Measurements from ENCODE around the gene AGBL5.
"Not testable (repeated sequence)": the region's sequence is repeated elsewhere in the genome, so short reads cannot be mapped to it uniquely, and the experiment has no call there.

Gene AGBL5

DNA sequence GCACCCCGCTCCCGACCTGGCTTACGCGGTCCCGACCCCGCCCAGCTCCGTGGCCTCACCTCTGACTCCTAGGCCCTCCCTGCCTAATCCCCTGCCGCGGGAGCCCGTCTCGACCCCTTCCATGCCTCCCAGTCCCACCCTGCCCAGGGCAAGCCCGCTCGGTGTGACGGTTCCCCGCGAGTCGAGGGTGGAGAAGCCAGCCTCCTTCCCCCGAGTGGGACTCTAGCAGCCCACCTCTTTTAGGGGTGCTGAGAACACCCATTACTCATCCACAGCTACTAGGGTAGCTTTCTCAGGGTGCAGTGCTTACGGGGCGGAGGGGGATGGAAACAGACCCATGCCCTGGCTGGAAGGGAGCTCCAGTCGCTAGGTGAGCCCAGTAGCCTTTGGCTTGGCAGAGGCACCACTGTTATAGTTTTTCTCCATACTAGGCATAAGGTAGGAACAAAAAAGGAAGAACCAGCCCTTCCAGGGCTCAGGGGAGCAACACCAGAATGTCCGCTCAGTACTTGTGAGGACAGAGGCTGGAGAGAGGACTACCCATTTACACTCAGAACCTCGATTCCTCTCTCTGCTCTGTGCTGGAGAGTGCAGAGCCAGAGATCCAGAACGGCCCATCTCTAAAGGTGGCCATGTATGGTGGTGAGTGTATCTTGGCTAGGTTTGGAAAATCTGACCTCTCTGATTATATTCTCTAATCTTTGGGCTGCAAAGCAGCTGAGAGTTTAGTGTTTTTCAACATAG, 606 bp downstream of the AGBL5 start:
- DNase-seq (ENCODE audit: low spot score) = no peak

DNA sequence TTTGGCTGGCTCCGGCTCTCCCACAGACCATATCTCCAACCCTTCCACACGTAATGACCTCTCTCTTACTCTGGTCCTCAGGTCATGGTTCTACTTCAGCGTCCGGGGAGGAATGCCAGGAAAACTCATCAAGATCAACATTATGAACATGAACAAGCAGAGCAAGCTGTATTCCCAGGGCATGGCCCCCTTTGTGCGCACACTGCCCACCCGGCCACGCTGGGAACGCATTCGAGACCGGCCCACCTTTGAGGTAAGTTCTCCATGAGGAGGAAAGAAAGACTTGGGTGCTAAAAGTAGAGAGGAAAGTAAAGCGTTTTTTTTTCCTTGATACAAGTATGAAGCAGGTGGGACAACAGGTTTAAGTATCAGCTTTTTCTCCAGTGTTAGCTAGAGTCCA, 1.9 kb downstream of the AGBL5 start:
- DNase-seq (ENCODE audit: low spot score) = no peak

DNA sequence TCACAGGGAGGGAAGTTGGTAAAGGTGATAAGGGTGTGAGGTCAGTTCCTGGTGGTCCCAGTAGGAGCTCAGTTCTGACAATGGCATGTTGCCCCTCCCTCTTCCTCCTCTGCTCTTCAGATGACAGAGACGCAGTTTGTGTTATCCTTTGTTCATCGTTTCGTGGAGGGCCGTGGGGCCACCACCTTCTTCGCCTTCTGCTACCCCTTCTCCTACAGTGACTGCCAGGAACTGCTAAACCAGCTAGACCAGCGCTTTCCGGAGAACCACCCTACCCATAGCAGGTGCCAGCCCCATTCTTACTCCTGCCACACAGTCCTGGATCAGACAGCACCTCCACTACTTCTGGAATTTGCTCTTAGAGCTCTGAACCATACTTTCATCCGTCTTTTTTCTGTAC, 2.3 kb downstream of the AGBL5 start:
- DNase-seq (ENCODE audit: low spot score) = no peak

DNA sequence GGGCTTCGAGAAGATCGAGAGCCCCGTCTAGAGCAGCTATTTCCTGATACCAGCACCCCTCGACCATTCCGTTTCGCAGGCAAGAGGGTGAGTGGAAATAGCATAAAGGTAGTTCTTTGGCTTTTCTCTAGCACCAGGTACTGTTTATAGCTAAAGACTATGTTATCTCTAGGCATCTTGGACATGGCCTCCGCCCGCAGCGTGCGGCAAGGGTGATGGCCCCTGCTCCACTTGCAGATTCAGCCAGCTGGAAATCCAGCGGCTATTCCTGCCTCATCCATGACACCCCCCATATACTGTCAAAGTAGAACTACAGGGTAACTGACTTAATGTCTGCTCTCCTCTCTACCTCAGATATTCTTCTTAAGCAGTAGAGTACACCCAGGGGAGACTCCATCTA, 3.3 kb downstream of the AGBL5 start:
- no peak for DNase-seq (ENCODE audit: low spot score)

DNA sequence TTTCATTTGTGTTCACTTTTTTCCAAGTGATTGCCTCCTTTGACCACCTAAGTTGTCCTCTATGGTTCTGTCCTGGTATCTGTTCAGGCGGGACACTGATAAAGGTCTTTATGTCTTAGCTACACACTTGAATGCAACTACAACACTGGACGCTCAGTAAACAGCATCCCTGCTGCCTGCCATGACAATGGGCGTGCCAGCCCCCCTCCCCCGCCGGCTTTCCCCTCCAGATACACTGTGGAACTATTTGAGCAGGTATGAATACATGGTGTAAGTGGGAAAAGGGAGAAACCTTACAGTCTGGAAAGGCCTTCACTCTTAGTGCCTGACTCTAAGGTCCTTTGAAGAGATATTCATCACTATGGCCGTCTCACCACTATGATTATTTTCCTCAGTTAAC, 5.7 kb downstream of the AGBL5 start:
- no peak for DNase-seq (ENCODE audit: low spot score)

DNA sequence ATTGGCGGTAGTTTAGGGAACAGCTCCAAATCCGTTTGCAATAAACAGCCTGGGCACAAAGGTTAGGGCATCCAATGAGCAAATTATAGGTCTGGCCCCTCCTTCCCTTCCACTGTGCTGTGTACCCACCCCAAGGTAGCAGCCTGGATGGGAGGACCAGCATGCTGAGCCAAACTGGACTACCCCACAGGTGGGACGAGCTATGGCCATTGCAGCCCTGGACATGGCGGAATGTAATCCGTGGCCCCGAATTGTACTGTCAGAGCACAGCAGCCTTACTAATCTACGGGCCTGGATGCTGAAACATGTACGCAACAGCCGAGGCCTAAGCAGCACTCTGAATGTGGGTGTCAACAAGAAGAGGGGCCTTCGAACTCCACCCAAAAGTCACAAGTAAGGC, 6.7 kb downstream of the AGBL5 start:
- no peak for DNase-seq (ENCODE audit: low spot score)

DNA sequence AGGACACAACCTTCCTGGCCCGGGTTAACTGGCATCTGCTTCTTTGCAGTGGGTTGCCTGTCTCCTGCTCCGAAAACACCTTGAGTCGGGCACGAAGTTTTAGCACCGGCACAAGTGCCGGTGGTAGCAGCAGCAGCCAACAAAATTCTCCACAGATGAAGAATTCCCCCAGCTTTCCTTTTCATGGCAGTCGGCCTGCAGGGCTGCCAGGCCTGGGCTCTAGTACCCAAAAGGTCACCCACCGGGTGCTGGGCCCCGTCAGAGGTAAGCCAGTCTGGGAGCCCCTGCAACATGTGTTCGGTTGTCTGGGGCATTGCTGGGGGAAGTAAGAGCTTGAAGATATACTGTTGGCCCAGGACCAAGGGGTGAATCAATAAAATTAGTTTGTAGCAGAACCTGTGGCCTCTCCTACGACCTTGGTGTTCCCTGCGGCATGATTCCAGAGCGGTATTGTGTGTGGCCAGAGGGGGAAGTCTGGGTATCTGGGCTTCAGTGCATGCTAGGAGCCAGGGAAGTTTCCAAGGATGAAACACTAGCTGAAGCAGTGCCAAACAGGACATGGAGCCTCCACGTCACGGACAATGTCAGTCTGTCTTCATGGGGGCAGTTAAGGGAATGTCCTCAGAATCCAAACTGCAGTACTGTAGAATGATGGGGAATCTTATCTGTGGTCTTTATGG, 7.8 kb downstream of the AGBL5 start:
- DNase-seq (ENCODE audit: low spot score) = no peak

DNA sequence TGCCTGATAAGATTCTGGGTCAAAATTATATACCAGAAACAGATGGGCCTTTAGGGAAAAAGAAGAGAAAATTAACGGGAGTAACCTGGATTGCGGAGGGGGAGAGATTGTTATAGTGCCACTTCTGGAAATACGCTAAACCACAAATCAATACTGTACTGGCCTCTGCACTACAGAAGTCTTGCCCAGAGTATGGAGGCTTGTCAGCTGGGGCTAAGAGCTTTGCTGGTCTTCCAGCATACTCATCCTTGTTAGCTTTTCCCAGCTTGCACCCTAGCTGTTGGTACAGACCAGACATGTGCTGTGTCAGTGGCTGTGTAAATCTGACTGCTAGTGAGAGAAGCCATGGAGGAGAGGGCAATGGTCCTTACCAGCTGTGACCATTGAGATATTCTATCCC, 8.9 kb downstream of the AGBL5 start:
- DNase-seq (ENCODE audit: low spot score) = no peak

DNA sequence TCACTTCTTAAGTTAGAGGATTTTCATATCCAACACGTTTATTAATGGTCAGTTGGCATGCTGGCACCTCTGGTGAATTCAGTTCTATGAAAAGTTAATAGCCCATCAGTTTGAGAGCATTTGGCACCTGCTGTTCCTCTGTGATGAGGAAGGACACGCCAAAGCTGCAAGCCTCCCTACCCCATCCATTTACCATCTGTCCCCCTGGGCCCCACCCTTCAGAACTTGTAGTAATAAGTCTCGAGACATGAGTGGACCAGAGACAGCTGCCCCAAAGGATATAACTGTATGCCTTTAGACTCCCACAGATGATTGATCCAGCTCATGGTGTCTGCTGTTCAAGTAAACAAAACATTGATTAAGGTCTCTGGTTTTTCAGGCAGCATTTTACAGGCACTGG, 13.7 kb downstream of the AGBL5 start:
- no peak for DNase-seq (ENCODE audit: low spot score)

DNA sequence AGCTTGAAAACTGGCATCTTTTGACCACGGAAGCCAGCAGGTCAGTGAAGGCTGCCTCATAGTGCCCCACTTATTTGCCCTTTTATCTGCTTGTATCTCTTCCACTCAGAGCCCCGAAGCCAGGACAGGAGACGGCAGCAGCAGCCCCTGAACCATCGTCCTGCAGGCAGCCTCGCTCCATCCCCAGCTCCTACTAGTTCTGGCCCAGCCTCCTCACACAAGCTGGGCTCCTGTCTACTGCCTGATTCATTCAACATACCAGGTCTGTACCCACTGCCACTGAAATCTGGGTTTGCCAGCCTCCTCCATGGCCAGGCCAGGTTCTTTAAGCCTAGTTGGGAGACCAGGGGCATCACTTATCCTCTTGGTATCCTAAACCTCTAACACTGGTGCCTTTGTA, 15.9 kb downstream of the AGBL5 start:
- DNase-seq (ENCODE audit: low spot score) = no peak

DNA sequence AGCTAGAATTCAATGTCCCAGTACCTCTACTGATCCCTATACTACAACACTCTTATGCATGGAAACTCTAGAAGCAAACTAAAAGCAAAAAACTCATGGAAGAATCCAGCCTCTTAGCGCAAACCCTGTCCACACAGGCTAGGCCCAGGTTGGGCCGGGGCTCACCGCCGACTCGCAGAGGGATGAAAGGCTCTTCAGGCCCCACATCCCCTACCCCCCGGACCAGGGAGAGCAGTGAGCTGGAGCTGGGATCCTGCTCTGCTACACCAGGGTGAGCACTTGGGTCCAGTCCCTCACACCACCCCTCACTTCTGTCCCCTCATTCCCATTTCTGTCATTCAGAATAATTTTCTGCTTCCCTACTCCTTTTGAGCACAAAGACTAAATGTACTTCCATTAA, 18.0 kb downstream of the AGBL5 start:
- no peak for DNase-seq (ENCODE audit: low spot score)

DNA sequence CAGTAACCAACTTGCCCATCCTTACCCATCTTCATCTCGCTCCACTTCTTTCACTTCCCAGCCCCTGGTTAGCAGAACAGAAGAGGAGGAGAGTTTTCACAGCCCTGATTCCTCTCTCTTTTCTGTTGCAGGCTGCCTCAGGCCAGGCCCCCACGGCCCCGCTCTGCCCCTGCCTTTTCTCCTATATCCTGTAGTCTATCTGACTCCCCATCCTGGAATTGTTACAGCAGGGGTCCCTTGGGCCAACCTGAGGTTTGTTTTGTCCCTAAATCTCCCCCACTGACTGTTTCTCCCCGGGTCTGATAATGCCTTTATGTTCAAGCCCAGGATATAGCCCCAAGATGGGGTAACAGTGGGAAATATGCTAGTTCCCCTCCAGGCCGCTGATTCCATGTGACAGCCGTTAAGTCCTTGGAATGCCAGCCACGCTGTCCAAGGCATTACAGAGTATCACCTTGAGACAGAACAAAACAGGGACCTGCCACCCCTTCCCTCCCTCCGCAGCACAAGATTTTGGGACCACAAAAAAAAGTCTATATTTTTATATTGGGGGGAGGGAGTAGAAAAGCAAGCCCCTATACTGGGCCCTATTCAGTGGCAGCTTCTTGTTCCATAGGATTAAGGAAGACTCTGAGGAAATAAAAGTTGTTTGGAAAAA, 18.6 kb downstream of the AGBL5 start:
- DNase-seq (ENCODE audit: low spot score) = no peak

DNA sequence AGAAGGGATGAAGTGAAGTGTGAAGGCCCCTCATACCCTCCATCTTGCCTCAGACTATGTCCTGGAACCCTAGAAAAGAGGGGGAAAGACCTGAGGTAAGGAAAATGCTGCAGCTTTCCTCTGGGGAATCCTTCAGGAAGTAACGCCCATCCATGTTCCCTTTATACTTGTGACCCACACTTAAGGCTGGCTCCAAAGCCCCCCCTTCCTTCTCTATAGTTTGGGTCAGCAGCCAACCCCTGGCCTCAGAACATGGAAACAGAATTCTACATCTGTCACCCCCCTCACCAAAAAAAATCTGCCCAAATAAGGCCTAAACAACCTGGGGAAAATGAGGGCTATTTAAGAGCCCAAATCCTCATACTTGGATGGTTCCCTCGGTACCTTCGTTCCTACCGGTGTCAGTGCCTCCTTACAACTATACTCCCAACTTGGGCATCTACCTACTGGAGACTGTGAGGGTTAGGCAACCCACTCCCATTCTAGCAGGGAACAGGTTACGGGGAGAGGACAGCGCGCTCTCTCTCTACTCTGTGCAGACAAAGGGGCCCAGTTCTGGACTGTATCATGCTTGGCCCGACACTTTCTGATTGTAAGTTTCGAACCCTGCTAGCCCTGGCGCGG, 19.3 kb downstream of the AGBL5 start:
- no peak for DNase-seq (ENCODE audit: low spot score)

DNA sequence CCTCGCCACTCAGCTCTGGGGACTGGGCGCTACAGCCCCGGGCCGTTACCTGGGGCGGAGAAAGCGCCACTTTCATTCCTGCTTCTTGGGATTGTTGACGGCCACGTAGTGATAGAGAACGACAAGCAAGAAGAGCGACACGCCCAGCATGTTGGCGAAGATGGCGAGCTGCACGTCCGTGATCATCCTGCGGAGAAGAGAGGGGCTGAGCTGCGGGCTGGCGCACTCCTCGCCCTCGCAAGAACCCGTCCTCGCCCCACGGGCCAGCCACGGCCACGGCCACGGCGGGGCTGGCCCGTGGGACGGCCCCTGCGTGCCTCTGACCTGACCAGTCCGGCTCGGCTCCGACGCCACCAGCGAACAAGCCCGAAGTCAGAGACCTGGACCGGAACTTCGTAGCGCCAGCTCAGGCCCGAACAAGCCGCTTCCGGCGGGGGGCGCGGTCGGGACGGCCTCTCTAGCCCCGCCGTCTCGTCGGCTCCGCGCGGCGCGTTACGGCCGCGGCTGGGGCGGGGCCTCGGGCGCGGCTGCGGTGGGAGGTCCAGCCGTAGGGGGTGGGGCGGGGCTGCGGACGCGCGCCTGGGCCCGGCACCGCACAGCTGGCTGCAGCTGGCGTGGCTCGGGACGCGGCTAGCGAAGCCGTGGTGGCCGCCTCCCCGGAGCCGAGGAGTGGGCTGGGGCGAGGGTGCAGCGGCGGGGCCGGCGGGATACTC, 20.0 kb downstream of the AGBL5 start, which contains the start of gene OST4:
Gene OST4 (minus strand): TSS at position 378 of the 713 bp plus-strand sequence.
- DNase-seq (ENCODE audit: low spot score) = peak; percentile 94

DNA sequence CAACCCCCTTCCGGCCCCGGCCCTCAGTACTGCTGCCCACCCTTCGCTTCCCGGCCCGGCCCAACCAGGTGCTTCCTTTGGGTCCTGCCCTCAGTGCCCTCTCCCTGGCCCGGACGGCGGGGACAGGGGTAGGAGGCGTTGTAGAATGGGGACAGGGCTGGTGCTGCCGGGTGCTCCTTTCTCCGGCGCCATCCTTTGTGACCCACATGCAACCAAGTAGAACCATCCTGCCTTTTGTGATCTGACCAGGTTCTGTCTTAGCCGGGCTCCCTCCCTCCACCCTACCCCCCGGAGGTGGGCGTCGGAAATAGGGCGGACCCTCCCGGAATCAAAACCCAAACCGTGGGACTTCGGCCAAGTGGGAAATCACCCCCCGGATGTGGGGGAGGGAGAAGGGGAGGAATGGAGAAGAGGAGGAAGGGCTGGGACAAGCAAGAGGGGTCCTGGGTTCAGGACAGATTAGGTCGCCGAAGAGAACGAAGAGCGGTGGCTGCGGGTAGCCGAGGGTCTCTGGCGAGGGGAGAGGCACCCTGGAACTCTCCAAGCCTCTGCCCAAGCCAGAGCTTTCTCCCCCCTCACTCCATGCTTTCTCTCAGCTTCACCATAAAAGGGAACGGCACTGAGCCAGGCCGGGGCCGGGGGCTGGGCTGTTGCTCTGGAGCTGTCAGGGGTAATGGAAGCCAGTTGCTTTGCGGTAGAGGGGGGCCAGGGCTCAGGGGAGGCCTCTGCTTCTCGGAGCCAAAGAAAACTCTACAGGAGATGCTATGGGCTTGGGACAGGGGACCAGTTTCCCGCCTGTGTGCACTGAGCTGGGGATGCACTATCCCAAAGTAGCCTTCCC, 20.7 kb downstream of the AGBL5 start:
- DNase-seq (ENCODE audit: low spot score) = no peak

DNA sequence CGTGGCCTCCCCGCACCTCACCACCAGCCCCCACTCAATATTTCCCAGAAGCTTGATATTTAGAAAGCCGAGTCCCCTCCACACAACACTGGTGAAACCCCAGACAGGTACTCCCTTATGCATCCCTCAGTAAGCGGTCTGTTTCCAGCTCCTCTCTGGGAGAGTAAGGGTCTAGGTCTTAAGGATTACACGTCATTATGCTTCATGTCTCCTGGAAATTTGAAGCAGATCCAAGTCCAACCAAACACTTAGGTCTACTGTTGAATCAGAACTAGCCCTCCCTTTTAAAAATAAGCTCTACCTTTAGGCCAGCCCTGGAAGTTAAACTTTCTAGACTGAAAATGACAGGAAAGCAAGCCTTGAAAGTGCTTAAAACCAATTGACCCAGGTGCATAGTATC, 21.5 kb downstream of the AGBL5 start:
- DNase-seq (ENCODE audit: low spot score) = no peak

DNA sequence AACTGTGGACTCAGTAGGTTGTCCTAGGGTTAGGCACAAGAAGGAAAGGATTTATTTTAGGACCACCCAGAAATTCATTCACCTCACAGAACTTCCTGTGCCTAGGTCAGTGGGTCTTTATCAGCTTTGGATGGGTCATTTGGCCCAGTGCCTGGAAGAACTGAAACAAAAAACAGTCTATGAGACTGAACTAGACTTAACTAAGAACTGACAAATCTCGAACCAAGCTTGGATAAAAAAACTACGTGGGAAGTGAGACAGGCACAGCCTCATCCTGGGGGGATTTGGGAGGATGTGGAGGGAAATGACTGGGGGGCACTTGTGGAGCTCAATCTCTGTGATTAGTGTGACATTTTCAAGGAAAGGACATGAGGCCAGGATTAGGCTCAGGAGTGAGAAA, 22.3 kb downstream of the AGBL5 start:
- no peak for DNase-seq (ENCODE audit: low spot score)

DNA sequence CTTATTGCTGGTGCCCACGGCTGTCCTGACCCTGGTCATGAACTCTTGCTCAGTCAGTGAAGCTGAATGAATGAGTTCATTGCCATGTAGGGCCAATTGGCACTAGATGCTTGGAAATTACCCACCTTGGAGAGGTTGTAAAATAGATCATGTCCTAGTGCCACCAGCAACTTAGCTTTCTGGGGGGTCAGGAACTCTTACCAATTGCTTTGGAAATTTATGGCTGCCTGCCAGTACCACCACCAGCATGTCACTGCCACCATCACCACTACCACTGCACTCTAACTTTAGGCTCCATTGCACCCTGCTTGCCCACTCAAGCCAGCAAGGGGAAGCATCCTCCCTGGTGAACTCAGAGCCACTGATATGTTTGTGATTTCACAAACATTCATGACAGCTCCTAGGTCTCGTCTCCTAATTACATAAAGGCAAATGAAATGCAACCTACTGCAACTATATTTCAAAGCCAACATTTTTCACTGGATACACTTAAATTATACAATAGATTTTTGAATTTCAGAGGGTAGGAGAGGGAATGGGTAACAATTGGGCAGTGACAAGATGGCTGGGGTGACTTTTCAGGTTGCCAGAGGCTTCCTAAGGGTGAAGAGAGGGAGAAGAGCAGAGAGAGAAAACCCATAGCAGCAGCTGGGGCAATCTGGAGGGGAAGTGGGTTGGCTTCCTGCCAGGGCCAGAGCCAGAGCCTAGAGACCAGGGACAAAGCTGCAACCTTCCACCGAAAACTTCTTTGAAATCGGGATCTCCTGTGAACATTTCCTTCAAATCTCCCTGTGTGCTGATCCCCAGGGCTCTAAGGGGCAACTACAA, 23.5 kb downstream of the AGBL5 start:
- DNase-seq (ENCODE audit: low spot score) = no peak

DNA sequence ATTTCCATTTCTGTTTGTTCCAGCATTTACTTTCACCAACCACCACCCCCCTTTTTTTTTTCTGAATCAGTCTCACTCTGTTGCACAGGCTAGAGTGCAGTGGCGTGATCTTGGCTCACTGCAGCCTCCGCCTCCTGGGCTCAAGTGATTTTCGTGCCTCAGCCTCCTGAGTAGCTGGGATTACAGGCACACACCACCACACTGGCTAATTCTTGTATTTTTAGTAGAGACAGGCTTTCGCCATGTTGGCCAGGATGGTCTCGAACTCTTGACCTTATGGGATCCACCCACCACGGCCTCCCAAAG, 24.1 kb downstream of the AGBL5 start:
- DNase-seq (ENCODE audit: low spot score) = not testable (repeated sequence)

DNA sequence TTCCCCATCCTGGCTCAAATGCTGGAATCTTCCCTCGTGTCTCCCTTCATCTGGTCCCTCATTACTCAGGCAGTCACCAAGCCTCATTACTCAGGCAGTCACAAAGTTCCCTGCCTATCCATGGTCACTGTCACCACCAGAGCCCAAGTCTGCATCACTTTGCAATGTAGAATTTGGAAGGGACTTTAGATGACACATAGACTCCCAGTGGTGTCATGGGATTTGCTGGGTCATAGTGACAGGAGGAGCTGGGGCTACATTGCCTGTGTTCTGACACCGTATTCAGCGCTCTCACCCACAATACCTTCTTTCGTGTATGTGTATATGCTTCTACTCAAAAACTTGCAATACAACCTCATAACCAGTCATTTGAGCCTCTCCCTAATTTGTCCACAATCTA, 24.9 kb downstream of the AGBL5 start:
- DNase-seq (ENCODE audit: low spot score) = no peak

DNA sequence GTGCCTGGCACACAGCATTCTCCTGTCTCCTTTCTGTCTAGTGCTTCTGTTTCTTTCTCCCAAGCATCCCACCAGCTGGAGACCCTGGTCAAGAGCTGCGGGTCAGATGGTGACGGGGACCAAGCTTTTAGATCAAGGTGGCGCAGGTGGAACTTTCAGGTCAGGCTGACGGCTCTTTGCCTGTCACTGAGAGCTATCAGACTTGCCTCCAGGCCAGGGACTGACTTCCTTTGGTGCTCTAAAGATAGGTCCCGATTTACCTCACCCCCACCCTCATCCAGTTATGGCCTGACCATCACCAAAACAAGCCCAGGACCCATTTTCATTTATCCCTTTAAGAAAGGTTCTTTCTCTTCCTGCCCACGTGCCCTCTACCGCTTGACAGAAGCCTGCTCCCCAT, 25.8 kb downstream of the AGBL5 start:
- no peak for DNase-seq (ENCODE audit: low spot score)

Measured in pons (tissue), 1 donor.